HepG2 (cell line): ENCODE measurements around the gene PLEKHG2. TPM values are rescaled to one million over a fixed set of nuclear protein-coding genes. Genes with fewer than 3 reads are reported as not detected.

Source experiments
- ZBTB7A ChIP-seq: sonication (generic); formaldehyde crosslinking; IDR thresholded peaks from 2 replicates; pipeline ENCODE4 v1.8.0; 2022; ENCODE audit warnings: mild to moderate bottlenecking, missing genetic modification reagents
- polyA plus RNA-seq, 8 experiments: library from polyadenylated mRNA; depleted of rRNA in 3 of 8; stranded (reverse) in 7 of 8; unstranded in 1 of 8; fragments of >200 nt; fragmentation: Illumina TruSeq in 4 of 8; extraction: Trizol in 4 of 8; gene quantifications; 2 replicates each; pipeline versions ENCODE4 v1.2.1 to v1.2.3, GENCODE V29; 2011 to 2016; ENCODE audit warnings: low read depth in 4 of 8, missing spikeins in 1 of 8, mixed read lengths in 1 of 8; ENCODE audit not compliant: insufficient read depth in 1 of 8
- total RNA-seq, 5 experiments: library from RNA; depleted of rRNA; stranded (reverse); fragments of >200 nt; fragmentation: Illumina TruSeq; extraction: Trizol; gene quantifications; 2 replicates each; pipeline ENCODE4 v1.2.3, GENCODE V29; 2016; ENCODE audit warnings: low read depth in 1 of 5
- TF ChIP-seq, protein P1 (sequence below): sonication (generic); formaldehyde crosslinking; IDR thresholded peaks from 2 replicates; pipeline ENCODE4 v1.4.0; 2020; ENCODE audit warnings: missing genetic modification reagents
- TF ChIP-seq, protein P2 (sequence below): sonication (generic); formaldehyde crosslinking; IDR thresholded peaks from 2 replicates; pipeline ENCODE4 v1.5.1; 2020; ENCODE audit warnings: missing genetic modification reagents, mild to moderate bottlenecking, borderline replicate concordance
- TF ChIP-seq, protein P3 (sequence below), 2 experiments: sonication (generic) in 1 of 2; formaldehyde crosslinking in 1 of 2; IDR thresholded peaks; 2 replicates each; pipeline versions ENCODE4 v1.4.0 to v1.6.1; 2018 to 2020; ENCODE audit warnings: missing genetic modification reagents in 2 of 2, borderline replicate concordance in 1 of 2, low read depth in 1 of 2, mild to moderate bottlenecking in 1 of 2, missing biosample characterization in 1 of 2

Gene PLEKHG2
- total and polyA plus RNA-seq, 2 of the 13 experiments (the other 11 are each of a cell fraction or from before 2014, with no cell fraction given): 3.6 to 6.8 TPM

DNA sequence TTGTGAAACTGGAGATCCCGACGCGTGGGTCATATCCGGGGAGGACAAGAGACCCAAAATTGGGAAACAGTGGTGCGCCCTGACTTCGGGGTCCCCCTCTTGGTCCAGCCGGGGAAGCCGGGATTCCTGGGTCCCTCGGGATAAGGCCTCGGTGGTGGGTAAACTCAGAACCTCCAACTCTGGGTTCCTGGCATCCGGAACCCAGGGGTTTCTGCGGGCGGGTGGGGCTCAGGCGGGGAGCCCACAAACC is 5.1 kb upstream of the PLEKHG2 start (continued):
- TF ChIP-seq, protein P1, sequence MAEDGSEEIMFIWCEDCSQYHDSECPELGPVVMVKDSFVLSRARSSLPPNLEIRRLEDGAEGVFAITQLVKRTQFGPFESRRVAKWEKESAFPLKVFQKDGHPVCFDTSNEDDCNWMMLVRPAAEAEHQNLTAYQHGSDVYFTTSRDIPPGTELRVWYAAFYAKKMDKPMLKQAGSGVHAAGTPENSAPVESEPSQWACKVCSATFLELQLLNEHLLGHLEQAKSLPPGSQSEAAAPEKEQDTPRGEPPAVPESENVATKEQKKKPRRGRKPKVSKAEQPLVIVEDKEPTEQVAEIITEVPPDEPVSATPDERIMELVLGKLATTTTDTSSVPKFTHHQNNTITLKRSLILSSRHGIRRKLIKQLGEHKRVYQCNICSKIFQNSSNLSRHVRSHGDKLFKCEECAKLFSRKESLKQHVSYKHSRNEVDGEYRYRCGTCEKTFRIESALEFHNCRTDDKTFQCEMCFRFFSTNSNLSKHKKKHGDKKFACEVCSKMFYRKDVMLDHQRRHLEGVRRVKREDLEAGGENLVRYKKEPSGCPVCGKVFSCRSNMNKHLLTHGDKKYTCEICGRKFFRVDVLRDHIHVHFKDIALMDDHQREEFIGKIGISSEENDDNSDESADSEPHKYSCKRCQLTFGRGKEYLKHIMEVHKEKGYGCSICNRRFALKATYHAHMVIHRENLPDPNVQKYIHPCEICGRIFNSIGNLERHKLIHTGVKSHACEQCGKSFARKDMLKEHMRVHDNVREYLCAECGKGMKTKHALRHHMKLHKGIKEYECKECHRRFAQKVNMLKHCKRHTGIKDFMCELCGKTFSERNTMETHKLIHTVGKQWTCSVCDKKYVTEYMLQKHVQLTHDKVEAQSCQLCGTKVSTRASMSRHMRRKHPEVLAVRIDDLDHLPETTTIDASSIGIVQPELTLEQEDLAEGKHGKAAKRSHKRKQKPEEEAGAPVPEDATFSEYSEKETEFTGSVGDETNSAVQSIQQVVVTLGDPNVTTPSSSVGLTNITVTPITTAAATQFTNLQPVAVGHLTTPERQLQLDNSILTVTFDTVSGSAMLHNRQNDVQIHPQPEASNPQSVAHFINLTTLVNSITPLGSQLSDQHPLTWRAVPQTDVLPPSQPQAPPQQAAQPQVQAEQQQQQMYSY (CRISPR knock-in tag): no peak
- TF ChIP-seq, protein P2, sequence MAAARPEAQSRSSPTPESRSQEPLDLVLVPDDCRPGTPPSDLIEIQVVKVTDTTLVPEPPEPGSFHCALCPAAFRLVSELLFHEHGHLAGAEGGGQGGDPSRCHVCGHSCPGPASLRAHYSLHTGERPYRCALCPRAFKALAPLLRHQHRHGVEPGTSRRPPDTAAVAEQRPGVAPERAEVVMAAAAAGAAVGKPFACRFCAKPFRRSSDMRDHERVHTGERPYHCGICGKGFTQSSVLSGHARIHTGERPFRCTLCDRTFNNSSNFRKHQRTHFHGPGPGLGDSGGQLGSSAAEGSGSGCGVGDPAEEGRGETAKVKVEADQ (CRISPR knock-in tag): 0 out of 2 replicates have a peak, but pooled peaks have one; percentile 11
- TF ChIP-seq, protein P3, sequence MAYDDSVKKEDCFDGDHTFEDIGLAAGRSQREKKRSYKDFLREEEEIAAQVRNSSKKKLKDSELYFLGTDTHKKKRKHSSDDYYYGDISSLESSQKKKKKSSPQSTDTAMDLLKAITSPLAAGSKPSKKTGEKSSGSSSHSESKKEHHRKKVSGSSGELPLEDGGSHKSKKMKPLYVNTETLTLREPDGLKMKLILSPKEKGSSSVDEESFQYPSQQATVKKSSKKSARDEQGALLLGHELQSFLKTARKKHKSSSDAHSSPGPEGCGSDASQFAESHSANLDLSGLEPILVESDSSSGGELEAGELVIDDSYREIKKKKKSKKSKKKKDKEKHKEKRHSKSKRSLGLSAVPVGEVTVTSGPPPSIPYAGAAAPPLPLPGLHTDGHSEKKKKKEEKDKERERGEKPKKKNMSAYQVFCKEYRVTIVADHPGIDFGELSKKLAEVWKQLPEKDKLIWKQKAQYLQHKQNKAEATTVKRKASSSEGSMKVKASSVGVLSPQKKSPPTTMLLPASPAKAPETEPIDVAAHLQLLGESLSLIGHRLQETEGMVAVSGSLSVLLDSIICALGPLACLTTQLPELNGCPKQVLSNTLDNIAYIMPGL (CRISPR knock-in tag; IDR thresholded peaks at IDR 0.05; ENCODE audit: borderline replicate concordance in 1 of 2, low read depth in 1 of 2): peak in 1 of 2 experiments; percentile 27; a peak in 1 of 4 replicates
- TF ChIP-seq ZBTB7A: no peak
